HG02840 (cell line): ENCODE measurements around the gene C6.
"Not testable (repeated sequence)": the region's sequence is repeated elsewhere in the genome, so short reads cannot be mapped to it uniquely, and the experiment has no call there.

Source experiments
- ATAC-seq: cut with Tn5 transposase; IDR thresholded peaks from one replicate; pipeline ENCODE4 v1.9.1; 2021; ENCODE audit warnings: mild to moderate bottlenecking, moderate library complexity, moderate number of reproducible peaks; ENCODE audit not compliant: unreplicated experiment, low FRiP score

C6 gene

DNA sequence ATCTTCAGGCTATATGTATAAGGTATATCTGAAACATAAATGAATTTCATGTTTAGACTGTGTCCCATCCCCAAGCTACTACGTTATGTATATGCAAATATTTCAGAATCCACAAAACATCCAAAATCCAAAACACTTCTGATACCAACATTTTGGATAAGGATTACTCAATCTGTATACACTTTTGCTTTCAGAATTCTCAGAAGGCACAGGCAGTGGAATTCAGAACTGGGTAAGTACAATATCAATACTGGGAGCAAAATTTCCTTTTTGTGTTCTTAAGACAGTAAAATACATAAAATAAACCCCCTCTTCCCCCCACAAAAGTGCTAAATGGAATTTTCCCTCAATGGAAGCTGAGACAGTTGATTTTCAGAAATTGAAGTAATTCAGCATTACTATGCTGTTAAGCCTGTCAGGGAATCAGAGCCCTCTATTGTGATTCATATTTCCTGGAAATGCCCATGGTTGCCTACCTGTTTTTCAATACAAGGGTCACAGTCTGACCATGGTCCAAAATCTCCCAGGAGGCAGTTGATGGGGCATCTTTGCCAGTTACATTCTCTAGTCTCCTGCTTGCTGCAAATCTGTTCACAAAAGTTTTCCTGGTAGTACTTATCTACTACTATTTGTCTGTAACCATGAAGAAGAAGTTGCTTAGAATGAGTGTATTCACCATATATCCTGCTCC lies 12.1 kb downstream of the C6 start:
- ATAC-seq: no peak

DNA sequence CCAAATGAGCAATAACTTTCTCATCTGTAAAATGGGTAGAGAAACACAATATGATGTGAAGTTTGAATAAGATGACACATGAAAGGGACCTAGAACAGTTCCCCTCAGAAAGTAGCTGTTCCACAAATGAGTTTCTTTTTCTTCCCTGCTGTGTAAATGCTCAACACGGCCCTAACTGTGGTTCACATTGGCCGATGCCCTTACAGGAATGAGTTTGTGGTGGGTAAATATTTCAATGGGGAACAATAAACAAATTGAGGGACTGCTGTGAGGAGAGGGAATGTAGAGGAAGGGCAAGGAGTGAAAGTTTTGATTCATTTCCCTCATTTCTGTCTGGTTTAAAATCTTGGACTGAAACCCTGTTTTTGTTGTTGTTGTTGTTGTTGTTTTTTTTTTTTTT lies 12.8 kb downstream of the C6 start:
- no peak for ATAC-seq

- ATAC-seq: no peak
Observed at GRCh38 chr5:41199660-41200059, 13.7 kb downstream of the C6 start.

GRCh38 chr5:41196197-41196596 lies 17.1 kb downstream of the C6 start:
- ATAC-seq: no peak

- ATAC-seq: no peak
Observed at GRCh38 chr5:41195228-41195627, 18.1 kb downstream of the C6 start.

DNA sequence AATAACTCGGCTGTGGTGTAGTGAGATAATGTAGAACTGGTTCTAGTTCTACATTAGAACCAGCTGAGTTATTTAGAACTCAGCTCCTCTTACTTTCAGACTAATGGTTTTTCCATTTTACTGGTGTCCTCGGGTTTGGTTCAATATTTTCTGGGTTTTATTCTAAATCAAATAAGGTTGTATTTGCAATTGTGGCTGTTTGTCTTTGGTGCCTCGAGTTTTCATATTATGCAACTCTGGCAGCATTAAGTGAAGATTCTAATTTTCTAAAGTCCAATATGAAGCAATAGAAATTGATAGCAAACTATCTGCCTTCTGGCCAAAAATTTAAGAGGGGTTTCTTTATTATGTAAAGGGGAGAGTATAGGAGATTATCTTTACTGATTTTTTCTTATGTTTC lies 19.0 kb downstream of the C6 start:
- ATAC-seq: no peak

GRCh38 chr5:41193456-41194205 lies 19.7 kb downstream of the C6 start:
- no peak for ATAC-seq

DNA sequence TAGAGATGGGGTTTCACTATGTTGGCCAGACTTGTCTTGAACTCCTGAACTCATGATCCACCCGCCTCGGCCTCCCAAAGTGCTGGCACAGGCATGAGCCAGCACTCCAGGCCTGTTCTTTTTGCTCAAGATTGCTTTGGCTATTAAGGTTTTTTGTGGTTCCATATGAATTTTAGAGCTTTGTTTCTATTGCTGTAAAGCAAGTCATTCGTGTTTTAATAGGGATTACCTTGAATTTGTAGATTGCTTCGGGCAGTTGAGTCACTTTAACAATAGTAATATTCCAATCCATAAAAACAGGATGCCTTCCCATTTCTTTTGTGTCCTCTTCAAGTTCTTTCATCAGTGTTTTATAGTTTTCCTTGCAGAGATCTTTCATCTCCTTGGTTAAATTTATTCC lies 22.1 kb downstream of the C6 start:
- no peak for ATAC-seq

DNA sequence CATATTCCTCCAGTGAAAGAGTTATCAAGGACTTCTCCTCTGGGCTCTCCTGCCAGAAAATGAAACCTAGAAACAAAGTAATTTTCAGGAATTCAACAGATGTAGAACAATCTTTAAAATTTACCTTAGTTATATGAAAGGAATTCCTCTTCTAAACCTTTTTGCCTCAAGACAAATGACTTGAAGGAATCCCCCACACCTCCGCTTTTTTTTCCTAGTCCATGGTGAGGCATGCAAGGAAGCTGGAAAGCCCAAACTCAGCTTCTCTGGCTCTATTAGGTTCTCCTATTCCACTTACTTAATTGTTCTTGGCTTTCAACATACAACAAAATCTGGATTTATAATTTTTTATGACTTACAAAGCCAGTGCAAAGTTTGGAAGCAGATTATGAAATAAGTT lies 27.2 kb downstream of the C6 start:
- ATAC-seq: no peak

GRCh38 chr5:41183331-41183730 lies 30.0 kb downstream of the C6 start:
- ATAC-seq: not testable (repeated sequence)

DNA sequence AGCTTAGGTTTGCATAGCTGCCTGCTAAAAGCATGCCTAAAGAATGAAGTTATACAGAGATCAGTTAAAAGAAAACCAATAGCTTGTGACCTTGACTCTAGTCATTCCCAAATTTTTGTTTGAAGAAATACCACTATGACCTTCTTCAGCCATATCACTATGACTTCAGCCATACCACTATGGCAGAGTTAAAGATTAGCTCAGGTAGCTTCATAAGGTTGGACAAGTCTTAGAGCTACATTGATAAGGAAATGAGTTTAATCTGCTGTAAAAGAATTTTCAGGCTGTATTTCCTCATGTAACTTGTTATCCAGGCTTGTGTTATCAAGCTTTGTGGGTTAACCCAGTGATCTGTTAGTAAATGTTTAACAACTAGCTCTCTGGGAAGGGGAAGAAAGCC lies 30.7 kb downstream of the C6 start:
- no peak for ATAC-seq

GRCh38 chr5:41181691-41182564 lies 31.4 kb downstream of the C6 start:
- no peak for ATAC-seq

DNA sequence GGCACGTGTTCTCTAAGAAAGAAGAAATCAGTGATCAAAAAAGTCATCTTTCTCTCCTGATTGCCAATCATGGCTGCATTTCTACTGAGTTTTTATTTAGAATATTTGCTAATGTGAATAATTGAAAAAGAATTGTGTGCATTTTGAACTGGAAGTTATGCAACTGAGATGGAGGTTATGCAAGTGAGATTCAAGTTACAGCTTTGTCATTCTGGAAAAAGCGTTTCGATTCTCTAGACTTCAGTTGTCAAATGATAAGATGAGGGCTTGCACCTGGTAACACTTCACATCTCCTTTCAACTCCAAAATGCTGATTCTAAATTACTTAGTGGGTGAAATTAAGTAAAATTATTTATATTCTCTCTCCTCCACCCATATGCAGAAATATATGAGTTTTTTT lies 36.4 kb downstream of the C6 start:
- ATAC-seq: no peak

DNA sequence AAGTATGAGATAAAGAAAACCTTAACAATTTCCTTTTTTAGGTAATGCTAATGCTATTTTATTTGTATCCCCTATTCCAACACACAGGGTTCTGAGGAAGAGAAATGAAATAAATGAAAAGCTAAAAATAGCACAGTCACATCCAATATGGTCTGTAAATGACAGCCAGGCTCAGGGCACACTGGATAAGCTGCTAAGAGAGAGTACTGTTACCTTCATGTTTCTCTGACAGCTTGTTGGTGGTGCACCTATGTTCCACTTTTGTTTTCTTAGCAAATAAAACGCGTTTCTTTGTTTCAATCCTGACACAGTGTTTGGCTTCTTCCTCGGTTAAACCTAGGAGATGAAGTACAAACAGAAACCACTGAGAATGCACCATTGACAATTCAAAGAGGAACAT lies 41.3 kb downstream of the C6 start:
- ATAC-seq: no peak

- no peak for ATAC-seq
Observed at GRCh38 chr5:41161271-41161670, 52.1 kb downstream of the C6 start.

DNA sequence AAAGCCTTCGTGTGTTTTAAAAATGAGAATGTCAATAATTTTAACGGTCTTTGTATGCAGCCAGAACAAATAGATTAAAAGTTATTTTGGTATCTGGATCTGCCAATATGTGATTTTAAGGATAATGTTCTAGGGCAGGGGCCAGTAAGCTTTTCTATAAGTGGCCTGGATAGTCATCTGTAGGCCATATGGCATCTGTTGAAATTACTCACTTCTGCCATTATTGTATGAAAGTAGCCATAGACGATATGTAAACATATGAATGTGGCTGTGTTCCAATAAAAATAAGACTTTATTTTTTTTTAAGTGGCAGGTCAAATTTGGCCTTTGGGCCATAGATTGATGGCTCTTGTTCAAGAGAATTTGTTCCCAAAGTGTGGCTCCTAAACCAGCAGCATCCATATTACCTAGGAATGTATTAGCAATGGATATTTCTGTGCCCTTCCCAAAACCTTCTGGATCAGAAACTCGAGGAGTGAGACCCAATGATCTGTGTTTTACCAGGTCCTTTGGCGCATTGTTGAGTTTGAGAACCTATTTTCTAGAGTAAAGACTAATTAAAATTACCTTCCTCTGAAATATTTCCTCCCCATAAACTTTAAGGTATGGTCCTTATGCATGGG lies 55.9 kb downstream of the C6 start:
- ATAC-seq: no peak

DNA sequence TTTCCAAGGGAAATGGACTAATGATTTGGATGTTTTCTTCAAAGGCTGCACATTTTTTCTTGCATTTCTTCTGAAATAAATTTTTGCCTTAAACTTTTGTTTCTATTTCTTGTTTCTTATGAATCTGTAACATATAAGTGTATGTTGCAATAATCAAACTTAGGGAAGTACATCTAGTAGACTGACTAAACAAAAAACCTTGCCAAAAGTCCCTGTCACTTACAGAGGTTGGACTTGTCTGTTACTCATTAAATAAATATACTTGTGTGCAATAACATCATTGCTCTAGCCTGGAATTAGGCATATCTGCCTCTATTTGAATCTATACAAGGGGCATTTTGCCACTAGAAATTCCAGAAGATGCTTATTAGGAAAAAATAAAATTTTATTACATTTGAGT lies 56.6 kb downstream of the C6 start:
- ATAC-seq: no peak

DNA sequence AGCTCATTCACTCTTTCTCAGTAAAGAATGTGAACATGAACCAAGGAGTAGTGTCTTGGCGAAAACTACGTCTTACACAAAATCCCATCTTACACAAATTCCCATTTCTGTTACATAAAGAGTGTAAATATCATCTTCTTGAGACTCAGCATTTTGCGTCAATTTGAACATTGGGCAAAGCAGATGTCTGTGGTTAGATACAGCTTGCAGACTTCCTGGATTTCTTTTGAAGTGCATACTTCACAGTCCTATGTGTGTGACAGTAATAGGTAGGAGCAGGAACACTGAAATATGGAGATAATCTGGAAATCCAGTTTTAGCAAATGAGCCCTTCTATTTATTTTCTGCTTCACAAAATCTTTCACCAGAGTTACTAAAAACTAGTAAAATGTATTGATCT lies 58.8 kb downstream of the C6 start:
- ATAC-seq: no peak

GRCh38 chr5:41151564-41151963 lies 61.8 kb downstream of the C6 start:
- no peak for ATAC-seq

GRCh38 chr5:41148448-41148847 lies 64.9 kb downstream of the C6 start:
- ATAC-seq: no peak

DNA sequence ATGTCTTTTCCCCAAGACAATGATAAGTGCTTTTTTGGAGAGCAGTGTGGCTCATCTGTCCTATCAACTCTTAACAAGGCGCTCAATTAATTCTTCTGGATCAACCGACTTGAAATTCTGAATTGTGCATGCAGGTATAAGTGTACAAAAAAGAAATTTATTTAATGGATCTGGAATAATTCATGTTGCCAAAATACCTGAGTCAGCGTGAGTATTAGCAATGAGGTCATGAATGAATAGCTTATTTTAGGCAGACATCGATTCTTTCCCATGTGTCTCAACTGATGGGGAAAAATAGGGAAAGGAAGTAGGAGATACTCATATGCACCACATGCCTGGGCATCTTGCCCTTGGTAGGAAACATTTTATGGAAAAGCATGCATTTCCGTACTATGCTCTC lies 68.0 kb downstream of the C6 start:
- ATAC-seq: no peak
